SK-N-SH (cell line): ENCODE data around the gene ZMIZ1. TPM values are rescaled to one million over a fixed set of nuclear protein-coding genes. Genes with fewer than 3 reads are reported as not detected.

Experiments used
- CTCF ChIA-PET: fragments of 300-600, 350-600 bp; formaldehyde crosslinking; extraction: SDS; loops from one replicate; lab custom pipeline; 2021; lab: Yijun Ruan, JAX
- POLR2A ChIA-PET: fragments of 350-600 bp; sonication (Branson Sonifier 250); formaldehyde crosslinking; extraction: SDS; loops from one replicate; lab custom pipeline; 2020; ENCODE audit warnings: antibody characterized with exemption, inconsistent platforms; lab: Yijun Ruan, JAX
- DNase-seq: peaks from one replicate; pipeline ENCODE4 v3.0.0; 2012
- H2AFZ ChIP-seq: fragments of 200-600 bp; sonication (generic); 2 replicates; pipeline ENCODE4 v1.8.1; 2016; ENCODE audit warnings: antibody characterized with exemption, mild to moderate bottlenecking, low read depth
- H3F3A ChIP-seq: fragments of 200-600 bp; sonication (generic); replicated peaks from 2 replicates; pipeline ENCODE3; 2016; ENCODE audit warnings: antibody characterized with exemption, mild to moderate bottlenecking; ENCODE audit not compliant: insufficient read depth
- H3K27ac ChIP-seq, 2 experiments: fragments of 200-500 bp in 1 of 2; fragments of 200-600 bp in 1 of 2; sonication (Bioruptor generic) in 1 of 2; sonication (generic), shearing (Covaris generic) in 1 of 2; 2 replicates each; pipeline versions ENCODE4 v1.5.1 to v1.6.1; 2014 to 2016; ENCODE audit warnings: low read depth in 2 of 2, inconsistent platforms in 1 of 2, low read length in 1 of 2, mild to moderate bottlenecking in 1 of 2, mixed read lengths in 1 of 2
- H3K27me3 ChIP-seq: fragments of 200-600 bp; sonication (generic), shearing (Covaris generic); 2 replicates; pipeline ENCODE4 v1.6.1; 2016; ENCODE audit warnings: mixed run types; ENCODE audit not compliant: insufficient read depth
- H3K36me3 ChIP-seq, 2 experiments: fragments of 200-500 bp in 1 of 2; fragments of 200-600 bp in 1 of 2; sonication (Bioruptor generic) in 1 of 2; sonication (generic) in 1 of 2; replicated peaks in 1 of 2; 2 replicates each; pipeline versions ENCODE3 to v1.5.1; 2014 to 2016; ENCODE audit warnings: low read length in 1 of 2, mild to moderate bottlenecking in 1 of 2; ENCODE audit not compliant: insufficient read depth in 2 of 2, control insufficient read depth in 1 of 2
- H3K4me1 ChIP-seq, 2 experiments: fragments of 200-500 bp in 1 of 2; fragments of 200-600 bp in 1 of 2; sonication (Bioruptor generic) in 1 of 2; sonication (generic), shearing (Covaris generic) in 1 of 2; 2 replicates each; pipeline versions ENCODE4 v1.5.1 to v1.6.1; 2014 to 2016; ENCODE audit warnings: low read depth in 1 of 2, low read length in 1 of 2, mixed run types in 1 of 2; ENCODE audit not compliant: insufficient read depth in 2 of 2, control insufficient read depth in 1 of 2
- H3K4me2 ChIP-seq: fragments of 200-600 bp; sonication (generic), shearing (Covaris generic); 2 replicates; pipeline ENCODE4 v1.6.1; 2017; ENCODE audit warnings: mixed run types
- H3K4me3 ChIP-seq, 2 experiments: fragments of 200-500 bp in 1 of 2; fragments of 200-600 bp in 1 of 2; sonication (Bioruptor generic) in 1 of 2; sonication (generic), shearing (Covaris generic) in 1 of 2; 2 replicates each; pipeline versions ENCODE4 v1.5.1 to v1.8.1; 2014 to 2016; ENCODE audit warnings: low read depth in 2 of 2, inconsistent platforms in 1 of 2, low read length in 1 of 2, mild to moderate bottlenecking in 1 of 2, mixed read lengths in 1 of 2, moderate library complexity in 1 of 2
- H3K79me2 ChIP-seq: fragments of 200-600 bp; sonication (generic); 2 replicates; pipeline ENCODE4 v1.8.1; 2017; ENCODE audit warnings: mild to moderate bottlenecking; ENCODE audit not compliant: insufficient read depth
- H3K9ac ChIP-seq: fragments of 200-600 bp; sonication (generic); 2 replicates; pipeline ENCODE4 v1.6.1; 2017; ENCODE audit warnings: mixed run types
- H3K9me2 ChIP-seq: fragments of 200-600 bp; sonication (generic); 2 replicates; pipeline ENCODE4 v1.6.1; 2017; ENCODE audit warnings: mixed run types
- H3K9me3 ChIP-seq: fragments of 200-600 bp; sonication (generic); 2 replicates; pipeline ENCODE4 v1.6.1; 2017; ENCODE audit warnings: mixed run types, mild to moderate bottlenecking, moderate library complexity
- H4K20me1 ChIP-seq: fragments of 200-600 bp; sonication (generic); 2 replicates; pipeline ENCODE4 v1.6.1; 2017; ENCODE audit warnings: mild to moderate bottlenecking, mixed run types; ENCODE audit not compliant: insufficient read depth
- ELF1 ChIP-seq: IDR thresholded peaks from 2 replicates; pipeline ENCODE4 v1.4.0; 2012
- NRF1 ChIP-seq: IDR thresholded peaks from 2 replicates; pipeline ENCODE4 v1.6.1; 2012; ENCODE audit warnings: low read depth, mild to moderate bottlenecking, low read length
- RCOR1 ChIP-seq: fragments of 150-350 bp; IDR thresholded peaks from 2 replicates; pipeline ENCODE4 v1.6.1; 2017; ENCODE audit warnings: antibody characterized with exemption, low read length
- SMC3 ChIP-seq: IDR thresholded peaks from 2 replicates; pipeline ENCODE4 v1.6.1; 2012; ENCODE audit warnings: low read depth, low read length, improper control_type of control experiment
- WGBS: methylation state at CpG from one replicate; pipeline ENCODE4 v1.1.6; 2017; ENCODE audit warnings: low lambda C conversion rate; 5-methylcytosine and 5-hydroxymethylcytosine counted together
- polyA plus RNA-seq, 3 experiments: library from polyadenylated mRNA; depleted of rRNA; stranded (reverse); fragments of >200 nt; gene quantifications; 2 replicates each; pipeline ENCODE4 v1.2.3, GENCODE V29; 2012
- TF ChIP-seq, protein P1 (sequence below): fragments of 150-350 bp; IDR thresholded peaks from 2 replicates; pipeline ENCODE4 v1.6.1; 2017; ENCODE audit warnings: antibody characterized with exemption, low read length, low read depth, borderline replicate concordance
- TF ChIP-seq, protein P2 (sequence below): IDR thresholded peaks from 2 replicates; pipeline ENCODE4 v1.6.1; 2012; ENCODE audit warnings: mild to moderate bottlenecking, low read depth, low read length, moderate library complexity
- TF ChIP-seq, protein P3 (sequence below): IDR thresholded peaks from 2 replicates; pipeline ENCODE4 v1.4.0; 2012; ENCODE audit warnings: low read depth, borderline replicate concordance
- TF ChIP-seq, protein P4 (sequence below): IDR thresholded peaks from 2 replicates; pipeline ENCODE4; 2012

Gene ZMIZ1
- polyA plus RNA-seq, 1 of the 3 experiments (the other 2 are of a cell fraction), result 23.5 TPM

DNA sequence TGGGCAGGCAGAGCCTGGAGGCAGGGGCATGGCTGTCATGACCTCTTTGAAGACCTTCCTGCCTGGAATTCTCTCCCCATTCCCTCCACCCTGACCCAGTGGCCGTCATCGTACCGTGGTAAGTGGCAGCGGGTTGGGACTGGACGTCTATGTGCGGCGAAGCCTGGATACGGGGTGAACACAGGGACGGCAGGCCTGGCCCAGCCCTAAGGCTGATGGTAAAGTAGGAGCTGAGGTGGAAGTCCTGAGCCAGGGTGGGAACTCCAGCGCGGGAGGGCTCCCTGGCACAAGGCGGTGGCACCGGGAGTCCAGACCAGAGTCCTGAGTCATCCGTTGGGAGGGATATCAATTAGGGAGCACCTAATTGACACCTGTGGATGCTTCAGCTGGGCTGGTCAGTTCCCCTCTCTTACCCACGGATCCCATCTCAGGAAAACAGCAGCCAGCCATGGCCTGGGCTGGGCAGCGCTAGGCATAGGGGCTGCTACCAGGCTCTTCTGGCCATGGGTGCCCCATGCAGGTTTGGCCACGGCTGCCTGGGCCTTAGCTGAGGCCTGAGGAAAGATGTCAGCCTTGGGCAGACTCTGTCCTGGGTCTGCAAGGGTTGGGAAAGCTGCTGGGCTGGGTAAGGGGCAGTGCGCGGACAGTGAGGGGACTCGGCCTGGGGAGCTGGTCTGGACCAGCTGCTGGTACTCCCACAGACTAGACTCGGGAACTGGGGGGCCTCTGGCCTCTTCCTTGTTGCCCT, 281.8 kb downstream of the ZMIZ1 start:
- Histone ChIP-seq H3K36me3 (peaks cover 57 to 65% of the 10 kb centered on the region in 2 experiments), H3K79me2 (peaks cover 52% of the 10 kb centered on the region), H3K4me1 (peaks cover 13 to 36% of the 10 kb centered on the region in 2 experiments; a peak in 3 of 4 replicates), H2AFZ (no peak overlapping the region), H3K9me2 (no peaks in the 10 kb centered on the region), H3K27ac (no peak overlapping the region), H4K20me1 (peaks cover 18% of the 10 kb centered on the region; the same call in 1 of the 2 replicates), H3K9me3 (no peaks in the 10 kb centered on the region), H3K27me3 (no peaks in the 10 kb centered on the region), H3F3A (peaks cover 7% of the 10 kb centered on the region), H3K4me2 (no peak overlapping the region), H3K4me3 (no peak overlapping the region), H3K9ac (no peak overlapping the region)
- TF ChIP-seq NRF1, result no peak
- TF ChIP-seq, protein P1, sequence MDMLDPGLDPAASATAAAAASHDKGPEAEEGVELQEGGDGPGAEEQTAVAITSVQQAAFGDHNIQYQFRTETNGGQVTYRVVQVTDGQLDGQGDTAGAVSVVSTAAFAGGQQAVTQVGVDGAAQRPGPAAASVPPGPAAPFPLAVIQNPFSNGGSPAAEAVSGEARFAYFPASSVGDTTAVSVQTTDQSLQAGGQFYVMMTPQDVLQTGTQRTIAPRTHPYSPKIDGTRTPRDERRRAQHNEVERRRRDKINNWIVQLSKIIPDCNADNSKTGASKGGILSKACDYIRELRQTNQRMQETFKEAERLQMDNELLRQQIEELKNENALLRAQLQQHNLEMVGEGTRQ, result no peak
- no peak for TF ChIP-seq RCOR1
- TF ChIP-seq, protein P2, sequence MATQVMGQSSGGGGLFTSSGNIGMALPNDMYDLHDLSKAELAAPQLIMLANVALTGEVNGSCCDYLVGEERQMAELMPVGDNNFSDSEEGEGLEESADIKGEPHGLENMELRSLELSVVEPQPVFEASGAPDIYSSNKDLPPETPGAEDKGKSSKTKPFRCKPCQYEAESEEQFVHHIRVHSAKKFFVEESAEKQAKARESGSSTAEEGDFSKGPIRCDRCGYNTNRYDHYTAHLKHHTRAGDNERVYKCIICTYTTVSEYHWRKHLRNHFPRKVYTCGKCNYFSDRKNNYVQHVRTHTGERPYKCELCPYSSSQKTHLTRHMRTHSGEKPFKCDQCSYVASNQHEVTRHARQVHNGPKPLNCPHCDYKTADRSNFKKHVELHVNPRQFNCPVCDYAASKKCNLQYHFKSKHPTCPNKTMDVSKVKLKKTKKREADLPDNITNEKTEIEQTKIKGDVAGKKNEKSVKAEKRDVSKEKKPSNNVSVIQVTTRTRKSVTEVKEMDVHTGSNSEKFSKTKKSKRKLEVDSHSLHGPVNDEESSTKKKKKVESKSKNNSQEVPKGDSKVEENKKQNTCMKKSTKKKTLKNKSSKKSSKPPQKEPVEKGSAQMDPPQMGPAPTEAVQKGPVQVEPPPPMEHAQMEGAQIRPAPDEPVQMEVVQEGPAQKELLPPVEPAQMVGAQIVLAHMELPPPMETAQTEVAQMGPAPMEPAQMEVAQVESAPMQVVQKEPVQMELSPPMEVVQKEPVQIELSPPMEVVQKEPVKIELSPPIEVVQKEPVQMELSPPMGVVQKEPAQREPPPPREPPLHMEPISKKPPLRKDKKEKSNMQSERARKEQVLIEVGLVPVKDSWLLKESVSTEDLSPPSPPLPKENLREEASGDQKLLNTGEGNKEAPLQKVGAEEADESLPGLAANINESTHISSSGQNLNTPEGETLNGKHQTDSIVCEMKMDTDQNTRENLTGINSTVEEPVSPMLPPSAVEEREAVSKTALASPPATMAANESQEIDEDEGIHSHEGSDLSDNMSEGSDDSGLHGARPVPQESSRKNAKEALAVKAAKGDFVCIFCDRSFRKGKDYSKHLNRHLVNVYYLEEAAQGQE, result no peak
- WGBS, result 95% methylated on average over 19 of the region's 21 CpGs
- ChIA-PET CTCF (interaction anchor here (1.1 to 1.4 kb wide), 2 partner anchors 22 to 38 kb away, joined by 3 read pairs; no protein-coding TSS in a partner anchor), POLR2A (interaction anchor here (0.6 kb wide), 1 partner anchor 72 kb away, joined by 3 read pairs; no protein-coding TSS in a partner anchor)
- DNase-seq, result no peak

DNA sequence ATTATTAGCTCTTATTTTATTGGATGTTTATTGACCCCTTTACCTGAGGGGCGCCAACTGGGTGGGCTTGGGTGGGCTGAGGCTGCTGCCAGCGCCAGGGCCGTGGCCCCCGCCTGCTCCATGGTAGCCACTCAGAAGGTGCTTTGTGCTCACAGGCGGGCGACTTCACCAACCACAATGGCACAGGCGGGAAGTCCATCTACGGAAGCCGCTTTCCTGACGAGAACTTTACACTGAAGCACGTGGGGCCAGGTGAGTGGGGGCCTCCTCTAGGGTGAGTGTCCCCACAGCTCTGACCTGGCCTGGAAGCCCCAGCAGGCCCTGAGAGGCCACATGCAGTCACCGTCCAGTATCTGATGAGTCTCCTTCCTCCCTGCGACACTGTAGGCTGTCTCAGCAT, 282.6 kb downstream of the ZMIZ1 start:
- peaks cover 57 to 65% of the 10 kb centered on the region in 2 experiments for H3K36me3 ChIP-seq
- H3K27ac ChIP-seq, result no peak overlapping the region
- no peak overlapping the region for H2AFZ ChIP-seq
- 97% methylated on average over 11 of the region's 13 CpGs for WGBS
- H3K79me2 ChIP-seq, result peaks cover 52% of the 10 kb centered on the region
- H3K9me3 ChIP-seq, result no peaks in the 10 kb centered on the region
- H3K9ac ChIP-seq, result no peak overlapping the region
- H3K4me2 ChIP-seq, result no peak overlapping the region
- CTCF ChIA-PET, result interaction anchor here (1.4 kb wide), 1 partner anchor 22 kb away, joined by 3 read pairs; no protein-coding TSS in a partner anchor
- peaks cover 18% of the 10 kb centered on the region; the same call in 1 of the 2 replicates for H4K20me1 ChIP-seq
- no peak for DNase-seq
- H3K27me3 ChIP-seq, result no peaks in the 10 kb centered on the region
- peaks cover 11% of the 10 kb centered on the region for H3F3A ChIP-seq
- no peak overlapping the region for H3K4me3 ChIP-seq
- POLR2A ChIA-PET, result no interaction called here
- H3K9me2 ChIP-seq, result no peaks in the 10 kb centered on the region
- TF ChIP-seq, protein P3, sequence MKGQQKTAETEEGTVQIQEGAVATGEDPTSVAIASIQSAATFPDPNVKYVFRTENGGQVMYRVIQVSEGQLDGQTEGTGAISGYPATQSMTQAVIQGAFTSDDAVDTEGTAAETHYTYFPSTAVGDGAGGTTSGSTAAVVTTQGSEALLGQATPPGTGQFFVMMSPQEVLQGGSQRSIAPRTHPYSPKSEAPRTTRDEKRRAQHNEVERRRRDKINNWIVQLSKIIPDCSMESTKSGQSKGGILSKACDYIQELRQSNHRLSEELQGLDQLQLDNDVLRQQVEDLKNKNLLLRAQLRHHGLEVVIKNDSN, result no peak
- no peak for TF ChIP-seq SMC3
- TF ChIP-seq, protein P4, sequence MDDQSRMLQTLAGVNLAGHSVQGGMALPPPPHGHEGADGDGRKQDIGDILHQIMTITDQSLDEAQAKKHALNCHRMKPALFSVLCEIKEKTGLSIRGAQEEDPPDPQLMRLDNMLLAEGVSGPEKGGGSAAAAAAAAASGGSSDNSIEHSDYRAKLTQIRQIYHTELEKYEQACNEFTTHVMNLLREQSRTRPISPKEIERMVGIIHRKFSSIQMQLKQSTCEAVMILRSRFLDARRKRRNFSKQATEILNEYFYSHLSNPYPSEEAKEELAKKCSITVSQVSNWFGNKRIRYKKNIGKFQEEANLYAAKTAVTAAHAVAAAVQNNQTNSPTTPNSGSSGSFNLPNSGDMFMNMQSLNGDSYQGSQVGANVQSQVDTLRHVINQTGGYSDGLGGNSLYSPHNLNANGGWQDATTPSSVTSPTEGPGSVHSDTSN, result no peak
- TF ChIP-seq ELF1, result no peak
- TF ChIP-seq, all 33 proteins: peak for 0
- peaks cover 13 to 29% of the 10 kb centered on the region in 2 experiments; a peak in 3 of 4 replicates for H3K4me1 ChIP-seq
